SK-N-SH treated with all-trans-retinoic acid at 6 μM for 48 hours (cell line): ENCODE data around the gene FMN1.

Source experiments
- ATAC-seq: fragments of 200-7000 bp; cut with Tn5 transposase; 3 replicates; pipeline ENCODE4 v1.9.1; 2020; ENCODE audit warnings: mild to moderate bottlenecking, moderate library complexity
- ARNTL ChIP-seq: fragments of 450-650 bp; formaldehyde crosslinking; IDR thresholded peaks from 2 replicates; pipeline ENCODE4 v1.5.0; 2020; ENCODE audit warnings: low read depth, mild to moderate bottlenecking, moderate library complexity, borderline replicate concordance
- BACH2 ChIP-seq: fragments of 250-450 bp; sonication (Bioruptor Pico); IDR thresholded peaks from 2 replicates; pipeline ENCODE4 v1.9.0; 2021; ENCODE audit warnings: mild to moderate bottlenecking, borderline replicate concordance
- CSDC2 ChIP-seq: fragments of 250-450 bp; sonication (Bioruptor Pico); IDR thresholded peaks from 2 replicates; pipeline ENCODE4 v1.5.0; 2020; ENCODE audit warnings: mild to moderate bottlenecking, moderate library complexity
- ESRRG ChIP-seq: fragments of 250-450 bp; sonication (Bioruptor Pico); IDR thresholded peaks from 2 replicates; pipeline ENCODE4 v1.6.1; 2021; ENCODE audit warnings: mild to moderate bottlenecking
- GLIS3 ChIP-seq: fragments of 250-450 bp; sonication (Bioruptor Pico); IDR thresholded peaks from 2 replicates; pipeline ENCODE4 v1.5.0; 2020; ENCODE audit warnings: mild to moderate bottlenecking, moderate library complexity
- OSR1 ChIP-seq: fragments of 250-450 bp; sonication (Bioruptor Pico); IDR thresholded peaks from 2 replicates; pipeline ENCODE4 v1.8.0; 2022; ENCODE audit warnings: moderate library complexity, mild to moderate bottlenecking, inconsistent platforms
- PPARA ChIP-seq: fragments of 250-450 bp; sonication (Bioruptor Pico); IDR thresholded peaks from 2 replicates; pipeline ENCODE4 v1.5.0; 2020; ENCODE audit warnings: mild to moderate bottlenecking, borderline replicate concordance
- RARB ChIP-seq: fragments of 250-450 bp; sonication (Bioruptor Pico); IDR thresholded peaks from 2 replicates; pipeline ENCODE4 v1.8.0; 2021; ENCODE audit warnings: mild to moderate bottlenecking, moderate library complexity
- TCF4 ChIP-seq: fragments of 250-450 bp; sonication (Bioruptor Pico); IDR thresholded peaks from 2 replicates; pipeline ENCODE4 v1.8.0; 2021; ENCODE audit warnings: mild to moderate bottlenecking, moderate library complexity, borderline replicate concordance
- TOX ChIP-seq: fragments of 250-450 bp; sonication (Bioruptor Pico); IDR thresholded peaks from 2 replicates; pipeline ENCODE4 v1.8.0; 2021; ENCODE audit warnings: mild to moderate bottlenecking, moderate library complexity, borderline replicate concordance
- ZFP3 ChIP-seq: fragments of 250-450 bp; sonication (Bioruptor Pico); IDR thresholded peaks from 2 replicates; pipeline ENCODE4 v1.5.0; 2020; ENCODE audit warnings: mild to moderate bottlenecking, moderate library complexity
- ZFP30 ChIP-seq: fragments of 450-650 bp; formaldehyde crosslinking; IDR thresholded peaks from 2 replicates; pipeline ENCODE4 v1.5.0; 2022; ENCODE audit warnings: mild to moderate bottlenecking, moderate library complexity
- ZNF565 ChIP-seq: fragments of 450-650 bp; formaldehyde crosslinking; conservative IDR thresholded peaks from 2 replicates; pipeline ENCODE4 v1.5.0; 2020; ENCODE audit warnings: low read depth, mild to moderate bottlenecking, moderate library complexity
- ZNF70 ChIP-seq: fragments of 450-650 bp; formaldehyde crosslinking; IDR thresholded peaks from 2 replicates; pipeline ENCODE4 v1.5.0; 2020; ENCODE audit warnings: mild to moderate bottlenecking, moderate library complexity
- ZNF8 ChIP-seq: fragments of 450-650 bp; formaldehyde crosslinking; IDR thresholded peaks from 2 replicates; pipeline ENCODE4 v1.5.0; 2020; ENCODE audit warnings: mild to moderate bottlenecking, moderate library complexity
- TF ChIP-seq, protein P1 (sequence below): fragments of 250-450 bp; sonication (Bioruptor Pico); IDR thresholded peaks from 2 replicates; pipeline ENCODE4 v1.5.0; 2020; ENCODE audit warnings: mild to moderate bottlenecking, moderate library complexity
- TF ChIP-seq, protein P2 (sequence below): fragments of 250-450 bp; sonication (Bioruptor Pico); IDR thresholded peaks from 2 replicates; pipeline ENCODE4 v1.5.1; 2020; ENCODE audit warnings: low read depth, mild to moderate bottlenecking, moderate library complexity
- TF ChIP-seq, protein P3 (sequence below): fragments of 250-450 bp; sonication (Bioruptor Pico); IDR thresholded peaks from 2 replicates; pipeline ENCODE4 v1.8.0; 2021; ENCODE audit warnings: low read depth, mild to moderate bottlenecking, moderate library complexity, borderline replicate concordance
- TF ChIP-seq, protein P4 (sequence below): fragments of 250-450 bp; sonication (Bioruptor Pico); IDR thresholded peaks from 2 replicates; pipeline ENCODE4 v1.5.1; 2021; ENCODE audit warnings: mild to moderate bottlenecking, moderate library complexity

FMN1 gene

DNA sequence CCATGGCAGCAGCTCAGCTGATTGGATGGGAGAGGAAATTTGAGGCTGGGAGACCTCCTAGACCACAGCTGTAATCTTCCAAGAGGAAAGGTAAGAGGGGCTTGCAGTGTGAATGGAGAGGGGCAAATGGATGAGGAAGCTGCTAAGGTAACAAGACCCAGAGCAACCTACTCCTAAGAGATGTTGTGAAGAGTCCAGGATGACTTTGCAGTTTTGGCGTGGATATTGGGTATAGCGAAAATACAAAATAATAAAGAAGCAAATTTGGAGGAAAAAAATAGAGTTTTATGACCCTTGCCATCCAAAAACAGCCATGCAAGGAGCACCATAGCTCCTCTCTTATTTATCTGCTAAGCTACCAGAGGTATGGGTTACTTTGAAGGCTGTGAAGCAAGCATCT, 290.1 kb downstream of the FMN1 start (continued):
- TF ChIP-seq, protein P1, sequence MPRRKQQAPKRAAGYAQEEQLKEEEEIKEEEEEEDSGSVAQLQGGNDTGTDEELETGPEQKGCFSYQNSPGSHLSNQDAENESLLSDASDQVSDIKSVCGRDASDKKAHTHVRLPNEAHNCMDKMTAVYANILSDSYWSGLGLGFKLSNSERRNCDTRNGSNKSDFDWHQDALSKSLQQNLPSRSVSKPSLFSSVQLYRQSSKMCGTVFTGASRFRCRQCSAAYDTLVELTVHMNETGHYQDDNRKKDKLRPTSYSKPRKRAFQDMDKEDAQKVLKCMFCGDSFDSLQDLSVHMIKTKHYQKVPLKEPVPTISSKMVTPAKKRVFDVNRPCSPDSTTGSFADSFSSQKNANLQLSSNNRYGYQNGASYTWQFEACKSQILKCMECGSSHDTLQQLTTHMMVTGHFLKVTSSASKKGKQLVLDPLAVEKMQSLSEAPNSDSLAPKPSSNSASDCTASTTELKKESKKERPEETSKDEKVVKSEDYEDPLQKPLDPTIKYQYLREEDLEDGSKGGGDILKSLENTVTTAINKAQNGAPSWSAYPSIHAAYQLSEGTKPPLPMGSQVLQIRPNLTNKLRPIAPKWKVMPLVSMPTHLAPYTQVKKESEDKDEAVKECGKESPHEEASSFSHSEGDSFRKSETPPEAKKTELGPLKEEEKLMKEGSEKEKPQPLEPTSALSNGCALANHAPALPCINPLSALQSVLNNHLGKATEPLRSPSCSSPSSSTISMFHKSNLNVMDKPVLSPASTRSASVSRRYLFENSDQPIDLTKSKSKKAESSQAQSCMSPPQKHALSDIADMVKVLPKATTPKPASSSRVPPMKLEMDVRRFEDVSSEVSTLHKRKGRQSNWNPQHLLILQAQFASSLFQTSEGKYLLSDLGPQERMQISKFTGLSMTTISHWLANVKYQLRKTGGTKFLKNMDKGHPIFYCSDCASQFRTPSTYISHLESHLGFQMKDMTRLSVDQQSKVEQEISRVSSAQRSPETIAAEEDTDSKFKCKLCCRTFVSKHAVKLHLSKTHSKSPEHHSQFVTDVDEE, result no peak
- TF ChIP-seq TOX (CRISPR knock-in tag) (no peak), ZFP3 (CRISPR knock-in tag) (no peak), OSR1 (CRISPR knock-in tag) (no peak), PPARA (CRISPR knock-in tag) (no peak)

DNA sequence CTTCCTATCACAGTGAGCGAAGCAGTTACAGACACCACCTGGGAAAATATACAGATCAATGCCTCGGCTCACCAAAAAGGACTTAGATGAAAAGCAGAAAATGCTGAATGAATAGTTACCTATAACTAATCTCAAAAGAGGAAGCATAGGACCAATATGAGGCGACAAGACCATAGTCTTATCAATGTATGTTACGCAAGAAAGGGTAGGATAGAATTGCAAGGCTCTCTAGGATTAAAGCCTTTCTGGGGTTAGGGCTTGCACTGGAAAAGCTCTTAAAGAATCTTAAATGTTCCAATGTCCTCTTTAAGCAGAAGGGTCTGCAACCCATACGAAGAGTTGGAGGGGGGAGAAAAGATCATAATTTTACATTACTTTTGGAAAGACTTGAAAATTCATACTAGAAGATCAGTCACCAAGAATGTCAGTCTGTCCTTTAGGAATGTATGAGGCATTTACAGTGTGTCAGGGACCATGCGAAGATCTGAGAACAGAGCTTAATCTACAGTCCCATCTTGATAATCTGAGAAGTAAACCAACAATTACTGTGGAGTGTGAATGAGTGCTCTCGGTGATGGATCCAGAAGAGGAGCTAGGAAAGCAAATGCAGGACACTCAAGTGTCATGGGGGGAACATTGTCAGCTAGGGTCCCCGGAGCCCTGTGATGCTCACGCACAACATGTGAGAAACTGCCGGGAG, 290.8 kb downstream of the FMN1 start:
- TF ChIP-seq GLIS3 (CRISPR knock-in tag) (no peak), ARNTL (no peak), CSDC2 (CRISPR knock-in tag) (no peak), TOX (CRISPR knock-in tag) (no peak), OSR1 (CRISPR knock-in tag) (no peak), TCF4 (CRISPR knock-in tag) (no peak), PPARA (CRISPR knock-in tag) (no peak), ZNF70 (CRISPR knock-in tag) (no peak), RARB (CRISPR knock-in tag) (no peak), ZFP30 (CRISPR knock-in tag) (no peak), ZNF8 (no peak)
- TF ChIP-seq, protein P2, sequence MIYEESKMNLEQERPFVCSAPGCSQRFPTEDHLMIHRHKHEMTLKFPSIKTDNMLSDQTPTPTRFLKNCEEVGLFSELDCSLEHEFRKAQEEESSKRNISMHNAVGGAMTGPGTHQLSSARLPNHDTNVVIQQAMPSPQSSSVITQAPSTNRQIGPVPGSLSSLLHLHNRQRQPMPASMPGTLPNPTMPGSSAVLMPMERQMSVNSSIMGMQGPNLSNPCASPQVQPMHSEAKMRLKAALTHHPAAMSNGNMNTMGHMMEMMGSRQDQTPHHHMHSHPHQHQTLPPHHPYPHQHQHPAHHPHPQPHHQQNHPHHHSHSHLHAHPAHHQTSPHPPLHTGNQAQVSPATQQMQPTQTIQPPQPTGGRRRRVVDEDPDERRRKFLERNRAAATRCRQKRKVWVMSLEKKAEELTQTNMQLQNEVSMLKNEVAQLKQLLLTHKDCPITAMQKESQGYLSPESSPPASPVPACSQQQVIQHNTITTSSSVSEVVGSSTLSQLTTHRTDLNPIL, result no peak
- TF ChIP-seq, protein P3, sequence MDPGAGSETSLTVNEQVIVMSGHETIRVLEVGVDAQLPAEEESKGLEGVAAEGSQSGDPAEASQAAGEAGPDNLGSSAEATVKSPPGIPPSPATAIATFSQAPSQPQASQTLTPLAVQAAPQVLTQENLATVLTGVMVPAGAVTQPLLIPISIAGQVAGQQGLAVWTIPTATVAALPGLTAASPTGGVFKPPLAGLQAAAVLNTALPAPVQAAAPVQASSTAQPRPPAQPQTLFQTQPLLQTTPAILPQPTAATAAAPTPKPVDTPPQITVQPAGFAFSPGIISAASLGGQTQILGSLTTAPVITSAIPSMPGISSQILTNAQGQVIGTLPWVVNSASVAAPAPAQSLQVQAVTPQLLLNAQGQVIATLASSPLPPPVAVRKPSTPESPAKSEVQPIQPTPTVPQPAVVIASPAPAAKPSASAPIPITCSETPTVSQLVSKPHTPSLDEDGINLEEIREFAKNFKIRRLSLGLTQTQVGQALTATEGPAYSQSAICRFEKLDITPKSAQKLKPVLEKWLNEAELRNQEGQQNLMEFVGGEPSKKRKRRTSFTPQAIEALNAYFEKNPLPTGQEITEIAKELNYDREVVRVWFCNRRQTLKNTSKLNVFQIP, result no peak
- TF ChIP-seq, protein P4, sequence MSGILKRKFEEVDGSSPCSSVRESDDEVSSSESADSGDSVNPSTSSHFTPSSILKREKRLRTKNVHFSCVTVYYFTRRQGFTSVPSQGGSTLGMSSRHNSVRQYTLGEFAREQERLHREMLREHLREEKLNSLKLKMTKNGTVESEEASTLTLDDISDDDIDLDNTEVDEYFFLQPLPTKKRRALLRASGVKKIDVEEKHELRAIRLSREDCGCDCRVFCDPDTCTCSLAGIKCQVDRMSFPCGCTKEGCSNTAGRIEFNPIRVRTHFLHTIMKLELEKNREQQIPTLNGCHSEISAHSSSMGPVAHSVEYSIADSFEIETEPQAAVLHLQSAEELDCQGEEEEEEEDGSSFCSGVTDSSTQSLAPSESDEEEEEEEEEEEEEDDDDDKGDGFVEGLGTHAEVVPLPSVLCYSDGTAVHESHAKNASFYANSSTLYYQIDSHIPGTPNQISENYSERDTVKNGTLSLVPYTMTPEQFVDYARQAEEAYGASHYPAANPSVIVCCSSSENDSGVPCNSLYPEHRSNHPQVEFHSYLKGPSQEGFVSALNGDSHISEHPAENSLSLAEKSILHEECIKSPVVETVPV, result no peak
- no peak for ATAC-seq

DNA sequence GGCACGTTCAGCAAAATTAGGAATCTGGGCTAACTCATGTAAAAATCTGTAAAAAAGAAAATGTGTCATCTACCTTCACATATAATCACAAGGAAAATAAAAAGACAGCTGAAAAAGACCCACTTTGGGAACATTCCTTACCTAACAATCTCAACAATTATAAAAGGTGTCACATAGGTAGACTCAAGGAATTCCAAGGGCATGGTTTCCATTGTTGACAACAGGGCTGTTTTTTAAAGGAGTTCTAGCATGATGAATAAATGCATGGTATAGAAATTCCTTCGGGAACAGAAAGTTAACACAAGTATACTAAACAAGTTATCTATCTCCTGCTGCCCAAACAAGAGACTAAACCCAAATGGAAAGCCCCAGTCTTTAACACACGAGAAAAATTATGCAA, 292.5 kb downstream of the FMN1 start:
- TF ChIP-seq, protein P4, result no peak
- TF ChIP-seq ZNF8 (no peak), OSR1 (CRISPR knock-in tag) (no peak), PPARA (CRISPR knock-in tag) (no peak), GLIS3 (CRISPR knock-in tag) (no peak), CSDC2 (CRISPR knock-in tag) (no peak), ZNF565 (CRISPR knock-in tag) (no peak), TOX (CRISPR knock-in tag) (no peak), ZFP30 (CRISPR knock-in tag) (no peak), BACH2 (CRISPR knock-in tag) (no peak), RARB (CRISPR knock-in tag) (no peak), ESRRG (CRISPR knock-in tag) (no peak)
- TF ChIP-seq, protein P1, result no peak
- TF ChIP-seq, protein P3, result no peak
- TF ChIP-seq, protein P2, result no peak
- no peak for ATAC-seq
